GM21528 (cell line): ENCODE data around the gene COL13A1.

Source experiments
- ATAC-seq: cut with Tn5 transposase; IDR thresholded peaks from one replicate; pipeline ENCODE4 v1.9.1; 2021; ENCODE audit warnings: mild to moderate bottlenecking, moderate library complexity; ENCODE audit not compliant: unreplicated experiment, low FRiP score

COL13A1 gene

DNA sequence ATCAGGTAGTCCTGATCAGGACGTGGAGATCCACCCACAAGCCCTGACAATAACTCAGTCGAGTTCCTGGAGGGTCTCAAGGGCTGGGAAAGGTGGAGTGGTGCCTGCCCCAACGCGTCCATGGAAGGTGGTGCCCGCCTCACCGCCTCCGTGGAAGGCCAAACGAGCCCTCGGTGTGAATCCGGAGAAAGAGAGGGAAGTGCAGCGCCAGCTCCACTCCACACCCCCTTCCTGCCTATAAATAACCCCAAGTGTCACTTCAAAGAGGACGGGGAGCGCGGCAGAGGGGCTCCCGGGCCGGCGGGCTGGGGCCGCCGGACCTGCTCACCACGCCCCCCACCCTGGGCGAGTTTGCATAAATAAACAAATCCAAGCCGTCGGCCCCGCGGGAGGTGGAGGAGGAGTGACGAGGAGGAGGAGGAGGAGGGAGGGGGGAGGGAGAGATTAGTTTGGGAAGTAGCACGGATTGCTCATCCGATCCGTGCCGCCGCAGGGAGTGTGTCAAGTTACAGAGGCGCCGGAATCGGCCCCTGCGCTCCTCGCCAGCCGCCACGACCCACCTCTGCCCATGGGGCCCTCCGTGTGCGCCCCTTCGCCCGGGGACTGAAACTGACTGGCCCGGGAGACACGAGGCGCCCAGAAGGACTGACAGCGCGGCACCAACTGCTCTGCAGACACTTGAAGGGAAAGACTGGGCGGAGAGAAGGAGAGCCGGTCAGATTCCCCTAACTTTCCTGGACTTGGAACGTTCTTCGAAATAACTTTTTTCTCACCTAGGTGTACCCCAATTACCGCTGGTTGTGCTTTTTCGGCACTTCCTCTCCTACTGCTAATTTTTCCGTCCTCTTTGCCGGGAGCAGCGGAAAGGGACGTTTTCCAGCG lies at the start of gene COL13A1:
COL13A1 (plus strand) TSS at position 473 of the 882 bp plus-strand sequence. CDS start 518 bp downstream, outside the sequence.
- no peak for ATAC-seq

DNA sequence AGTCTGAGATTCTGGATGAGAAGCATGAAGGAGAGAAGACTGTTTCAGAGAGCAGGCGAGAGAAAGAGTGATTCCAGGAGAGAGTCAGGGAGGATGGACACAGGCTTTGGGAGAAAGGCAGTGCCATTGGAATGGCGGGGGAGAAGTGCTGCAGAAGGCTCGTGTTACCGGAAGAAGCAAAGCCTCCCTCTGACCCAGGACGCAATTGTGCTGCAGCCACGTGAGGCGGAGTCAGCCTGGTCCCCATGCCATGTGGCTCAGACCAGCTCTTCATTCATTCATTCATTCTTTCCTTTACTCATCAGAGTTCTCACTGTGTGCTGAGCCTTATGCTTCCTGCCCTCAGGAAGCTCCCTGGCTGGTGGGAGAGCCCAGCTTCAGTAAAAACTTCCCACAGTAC lies 49.2 kb upstream of the COL13A1 start:
- ATAC-seq, result no peak

DNA sequence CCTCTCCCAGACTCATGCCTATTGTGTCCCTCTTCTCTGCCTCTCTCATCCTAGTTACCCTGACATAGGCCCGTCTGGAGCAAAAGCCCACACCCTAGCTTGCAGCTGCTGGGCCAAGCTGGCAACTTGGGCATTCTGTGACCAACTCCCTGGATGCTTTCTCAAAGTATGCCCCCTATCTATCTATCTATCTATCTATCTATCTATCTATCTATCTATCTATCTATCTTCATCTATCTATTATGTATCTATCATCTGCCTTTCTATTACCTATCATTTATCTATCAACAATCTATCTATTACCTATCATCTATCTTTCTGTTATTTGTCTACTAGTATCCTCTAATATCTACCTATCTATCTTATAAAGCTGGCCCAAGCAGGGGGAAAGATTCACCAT lies 45.4 kb upstream of the COL13A1 start:
- ATAC-seq, result no peak

DNA sequence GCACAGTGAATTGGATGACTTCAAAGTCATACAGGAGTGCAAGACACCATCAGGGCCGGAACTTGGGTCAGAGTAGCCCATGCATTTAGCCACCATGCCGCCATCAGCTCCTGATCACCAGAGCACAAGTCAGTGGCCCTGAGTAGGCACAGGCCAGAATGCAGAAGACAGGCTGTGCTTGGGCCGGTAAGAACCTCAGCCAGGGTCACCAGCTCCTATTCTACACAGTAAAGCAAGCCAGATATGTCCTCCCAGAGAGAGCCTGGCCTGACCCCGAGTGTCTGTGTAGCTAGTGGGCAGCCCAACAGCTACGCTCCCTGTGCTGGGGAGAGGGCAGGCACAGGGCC lies 44.5 kb upstream of the COL13A1 start:
- ATAC-seq, result no peak

DNA sequence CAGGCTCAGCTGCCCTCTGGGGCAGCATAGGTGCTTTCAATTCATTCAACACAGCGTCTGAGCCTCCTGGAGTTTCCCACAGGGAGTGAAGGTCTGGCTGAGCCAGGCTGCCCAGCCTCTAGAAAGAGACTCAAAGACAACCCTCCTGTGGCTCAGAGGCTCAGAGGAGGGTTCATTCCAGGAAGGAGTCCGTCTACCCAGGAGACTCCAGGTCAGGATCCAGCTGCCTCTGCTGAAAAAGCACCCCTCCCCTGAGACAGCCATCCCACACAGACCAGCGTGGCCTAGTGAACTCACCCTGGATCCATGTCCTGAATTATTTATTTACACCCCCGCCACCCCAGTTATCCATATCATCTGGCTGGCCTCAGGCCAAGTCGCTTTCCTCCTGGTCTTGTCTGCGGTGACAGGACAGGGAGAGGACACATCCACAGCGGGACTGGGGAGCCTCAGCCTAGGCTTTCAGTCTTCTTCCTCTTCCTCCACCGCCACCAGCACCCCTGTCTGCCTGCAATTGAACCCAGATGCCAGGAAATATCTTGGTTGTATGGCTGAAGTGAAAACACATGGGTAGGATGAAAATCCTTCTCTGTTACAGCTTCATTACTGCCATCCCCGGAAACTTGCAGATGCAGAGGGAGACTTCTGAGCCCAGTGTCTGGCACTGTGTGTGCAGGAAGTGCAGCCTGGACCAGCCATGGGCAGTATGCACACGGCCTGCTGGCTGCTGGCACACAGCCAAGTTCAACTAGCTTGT lies 44.0 kb upstream of the COL13A1 start:
- no peak for ATAC-seq

DNA sequence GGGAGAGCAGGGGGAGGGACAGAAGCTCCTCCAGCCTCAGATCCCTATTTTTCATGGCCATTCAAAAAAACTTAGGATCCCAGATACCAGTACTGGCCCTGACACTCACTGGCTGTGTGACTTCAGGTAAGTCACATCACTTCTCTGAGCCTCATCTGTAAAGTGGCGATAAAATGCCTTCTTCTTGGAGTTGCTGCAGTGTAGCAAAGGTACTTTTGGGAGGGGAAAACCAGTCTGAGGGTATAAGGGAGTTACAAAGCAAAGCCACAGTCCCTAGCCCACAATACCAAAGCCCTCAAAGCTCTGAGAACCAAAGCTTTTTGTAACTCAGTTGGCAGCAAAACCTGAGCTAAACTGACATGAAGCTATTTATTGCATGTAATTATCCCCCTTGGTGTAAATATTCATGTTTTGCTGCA lies 43.4 kb upstream of the COL13A1 start:
- no peak for ATAC-seq

DNA sequence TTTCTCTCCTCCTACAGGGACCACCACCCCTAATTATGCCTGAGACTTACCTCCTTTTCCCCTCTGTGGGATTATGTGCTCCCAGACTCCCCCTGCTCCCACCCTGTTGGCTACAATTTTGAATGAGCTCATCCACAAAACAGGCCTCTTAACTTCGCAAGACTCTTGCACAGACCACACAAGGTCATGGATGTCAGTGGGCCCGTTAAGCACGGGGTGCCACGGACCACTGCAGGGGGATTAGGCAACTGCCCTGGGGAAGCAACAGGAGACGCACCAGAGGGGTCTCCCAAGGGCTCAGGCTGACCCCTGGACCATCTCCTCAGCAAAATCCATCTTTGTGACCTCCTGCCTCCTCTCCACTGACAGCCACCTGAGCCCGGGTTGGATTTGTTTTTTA lies 42.1 kb upstream of the COL13A1 start:
- ATAC-seq, result no peak

DNA sequence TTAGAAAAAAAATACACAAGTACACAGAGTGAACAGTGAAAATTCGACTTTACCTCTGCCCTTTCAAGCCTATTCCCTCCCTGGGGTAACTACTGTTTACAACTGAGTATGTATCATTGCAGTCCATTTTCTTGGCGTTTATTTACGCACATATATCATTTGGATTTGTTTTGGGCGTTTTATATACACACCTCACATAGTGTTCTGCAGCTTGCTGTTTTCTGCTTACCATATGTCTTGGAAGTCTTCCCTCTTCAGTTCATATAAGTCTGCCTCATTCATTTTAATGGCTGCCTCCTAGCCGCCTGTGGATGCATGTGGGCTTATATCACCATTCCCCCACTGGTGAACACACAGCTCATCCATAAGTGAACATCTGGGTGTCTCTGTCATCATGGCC lies 41.6 kb upstream of the COL13A1 start:
- ATAC-seq, result no peak

DNA sequence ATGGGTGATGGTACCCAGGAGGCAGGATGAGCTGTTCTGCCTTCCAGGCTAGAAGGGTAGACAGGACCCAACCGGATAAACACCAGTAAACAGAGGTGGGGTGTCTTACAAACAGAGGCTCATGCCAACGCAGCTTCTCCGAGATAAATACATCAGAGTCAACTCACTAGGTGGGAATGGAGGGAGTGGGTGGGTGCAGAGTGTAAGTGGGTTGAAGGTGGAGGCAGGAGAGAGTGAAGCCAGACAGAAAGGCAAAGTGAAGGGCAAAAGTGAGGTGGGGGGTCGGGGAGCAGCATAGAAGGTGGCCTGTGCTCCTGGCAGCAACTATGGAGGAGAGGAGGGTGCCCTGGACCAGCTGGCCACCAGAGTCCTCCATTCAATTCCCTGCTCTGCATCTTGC lies 40.4 kb upstream of the COL13A1 start:
- ATAC-seq, result no peak

DNA sequence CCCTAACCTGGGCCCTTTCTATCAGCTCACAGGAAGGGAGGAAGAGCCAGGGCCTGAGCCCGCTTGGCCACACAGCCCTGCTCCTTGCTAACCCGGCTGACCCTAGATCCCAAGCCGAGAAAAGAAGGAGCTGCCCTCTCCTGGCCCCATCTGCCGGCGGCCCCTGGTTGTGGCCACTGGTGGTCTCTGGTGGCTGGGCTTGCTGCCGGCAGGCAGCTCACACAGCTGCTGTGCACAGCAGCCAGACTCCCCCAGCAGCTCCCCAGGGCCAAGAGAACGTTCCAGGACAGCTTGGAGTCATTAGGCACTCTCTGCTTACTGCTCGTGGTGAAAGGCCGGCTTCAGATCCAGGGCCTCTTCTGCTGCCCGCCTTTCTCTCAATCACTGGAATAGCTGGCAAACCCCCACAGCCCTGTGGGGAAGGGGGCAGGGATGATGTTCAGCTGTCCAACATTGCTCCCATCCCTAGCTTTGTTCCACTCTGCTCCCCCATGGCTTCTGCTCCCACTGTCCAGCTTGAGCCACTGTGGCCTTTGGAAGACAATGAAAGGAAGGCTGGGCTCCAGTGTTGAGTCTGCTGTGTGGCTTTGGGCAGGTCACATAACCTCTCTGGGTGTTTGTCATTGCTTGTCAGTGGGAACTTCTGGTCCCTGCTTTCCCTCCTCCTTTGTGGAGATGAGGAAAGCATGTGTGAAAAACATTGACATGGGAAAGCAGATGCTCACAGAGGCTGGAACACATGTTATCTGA lies 35.4 kb upstream of the COL13A1 start:
- ATAC-seq, result no peak

DNA sequence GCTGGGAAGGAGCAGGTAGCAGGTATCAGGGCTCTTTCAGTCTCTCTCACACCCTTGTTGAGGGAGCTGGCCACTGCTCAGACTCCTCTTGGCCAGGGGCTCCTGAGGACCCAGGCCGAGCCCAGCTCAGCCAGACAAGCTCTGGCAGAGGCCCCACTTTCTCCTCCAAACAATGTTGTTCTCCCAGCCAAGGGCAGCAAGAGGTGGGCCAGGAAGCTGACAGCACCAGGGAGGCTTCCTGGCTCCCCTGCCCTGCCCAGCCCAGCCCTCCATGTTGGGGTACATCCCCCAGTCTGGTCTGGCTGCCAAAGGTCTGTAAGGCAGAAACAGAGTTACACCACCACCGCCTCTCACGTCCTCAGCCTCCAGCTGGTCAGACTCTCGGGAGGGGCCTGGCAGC lies 33.9 kb upstream of the COL13A1 start:
- no peak for ATAC-seq

DNA sequence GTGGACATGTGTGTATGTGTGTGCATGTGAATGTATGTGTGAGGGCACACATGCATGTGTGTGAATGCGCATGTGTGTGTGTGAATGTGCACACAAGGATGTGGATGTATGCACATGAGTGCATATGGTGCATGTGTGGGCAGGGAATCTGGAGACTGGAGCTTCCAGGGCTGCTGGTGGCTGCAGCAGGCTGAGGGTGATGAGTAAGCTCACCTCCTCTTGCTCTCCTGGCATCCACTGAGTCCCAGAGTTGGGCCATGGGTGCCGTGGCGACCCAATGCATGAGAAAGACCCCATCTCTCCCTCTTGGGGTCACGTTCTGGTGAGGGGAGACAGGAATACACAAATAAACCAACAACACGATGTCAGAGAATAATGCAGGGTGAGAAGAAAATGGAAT lies 33.3 kb upstream of the COL13A1 start:
- ATAC-seq, result no peak

DNA sequence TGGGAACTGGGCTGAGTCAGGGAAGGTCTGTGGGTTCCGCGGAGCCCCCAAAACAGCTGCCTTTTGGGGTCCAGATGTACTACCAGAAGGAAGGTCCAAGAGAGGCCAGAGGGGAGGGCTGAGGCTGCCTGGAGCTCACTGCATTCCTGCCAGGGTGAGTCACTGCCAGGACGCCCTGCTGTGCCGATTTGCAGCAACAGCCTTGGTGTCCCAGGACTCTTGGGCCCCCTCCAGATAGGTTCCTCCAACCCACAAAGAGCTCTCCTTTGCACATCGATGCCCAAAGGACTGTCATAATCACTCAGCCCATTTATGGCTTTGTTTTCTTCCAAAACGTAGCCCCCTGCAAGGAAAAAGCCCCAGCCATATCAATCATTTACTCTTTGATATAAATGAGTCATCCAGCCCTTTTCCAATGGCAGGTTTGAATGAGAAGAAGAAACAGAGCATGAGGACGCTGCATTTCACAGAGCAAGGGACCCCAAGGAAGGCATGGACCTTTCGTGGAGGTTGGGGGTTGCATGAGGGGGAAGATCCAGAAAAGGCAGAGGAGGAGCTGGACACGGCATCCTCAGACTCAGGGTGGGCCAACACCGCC lies 32.2 kb upstream of the COL13A1 start:
- no peak for ATAC-seq

DNA sequence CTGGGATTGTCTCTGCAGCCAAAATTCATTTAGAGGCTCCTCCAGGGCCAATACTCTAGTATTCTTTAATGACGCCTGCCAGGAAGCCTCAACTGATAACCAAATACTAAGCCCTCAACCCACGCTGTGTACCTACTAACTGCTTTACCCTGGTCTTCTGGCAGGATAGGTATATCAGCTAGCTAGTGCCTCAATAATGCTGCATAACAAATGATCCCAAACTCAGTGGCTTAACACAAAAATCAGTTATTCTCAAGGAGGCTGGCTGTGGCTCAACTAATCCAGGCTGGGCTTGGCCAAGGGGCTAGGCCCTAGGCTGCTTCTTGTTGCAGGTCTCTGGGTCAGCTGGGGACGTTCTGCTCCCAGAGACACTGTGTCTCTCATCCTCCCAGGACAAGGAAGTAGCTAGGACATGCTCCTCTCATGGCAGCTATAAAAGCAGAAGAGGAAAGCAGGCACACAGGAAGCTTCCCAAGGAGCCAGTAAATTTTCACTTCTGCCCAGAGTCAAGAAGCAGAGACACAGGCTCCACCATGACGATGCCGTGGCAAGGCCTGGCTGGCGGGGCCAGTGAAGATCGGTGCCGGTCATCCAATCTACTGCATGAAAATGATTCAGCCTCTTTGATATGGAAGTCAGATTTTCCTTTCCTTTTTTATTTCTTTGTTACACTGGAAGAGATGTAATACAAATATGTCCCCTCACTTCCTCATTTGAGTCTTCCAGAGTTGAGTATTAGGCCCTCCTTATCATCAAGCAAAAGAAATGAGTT lies 28.6 kb upstream of the COL13A1 start:
- no peak for ATAC-seq

DNA sequence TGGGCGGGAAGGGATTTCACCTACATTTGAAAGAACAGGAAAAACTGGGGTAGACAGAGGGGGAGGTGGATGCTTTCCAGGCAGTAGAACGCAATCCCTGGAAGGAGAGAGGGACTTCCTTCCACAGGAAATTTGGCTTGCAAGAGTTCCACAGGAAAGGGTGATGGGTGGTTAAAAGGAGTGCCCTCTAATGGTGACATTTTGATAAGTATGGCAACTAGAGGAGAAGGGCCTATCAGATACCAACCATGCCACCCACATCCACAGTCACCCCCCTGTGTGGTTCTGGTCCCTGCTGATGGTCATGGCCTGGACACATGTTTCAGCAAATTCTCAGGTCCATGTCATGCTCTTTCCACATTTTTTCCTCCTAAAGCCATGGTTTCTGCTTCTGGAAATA lies 27.1 kb upstream of the COL13A1 start:
- no peak for ATAC-seq

DNA sequence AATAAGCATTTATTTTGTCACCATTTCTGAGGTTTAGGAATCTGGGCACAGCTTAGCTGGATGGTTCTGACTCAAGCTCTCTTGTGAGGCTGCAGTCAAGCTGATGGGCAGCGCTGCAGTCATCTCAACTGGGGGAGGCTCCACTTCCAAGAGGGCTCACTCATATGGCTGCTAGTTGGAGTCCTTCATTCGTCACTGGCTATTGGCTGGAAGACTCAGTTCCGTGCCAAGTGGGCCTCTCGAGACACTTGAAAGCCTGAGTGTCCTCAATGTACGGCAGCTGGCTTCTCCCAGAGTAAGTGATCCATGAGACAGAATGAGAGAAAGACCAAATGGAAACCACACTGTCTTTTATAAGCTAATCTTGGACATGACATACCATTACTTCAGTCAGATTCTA lies 21.6 kb upstream of the COL13A1 start:
- no peak for ATAC-seq

DNA sequence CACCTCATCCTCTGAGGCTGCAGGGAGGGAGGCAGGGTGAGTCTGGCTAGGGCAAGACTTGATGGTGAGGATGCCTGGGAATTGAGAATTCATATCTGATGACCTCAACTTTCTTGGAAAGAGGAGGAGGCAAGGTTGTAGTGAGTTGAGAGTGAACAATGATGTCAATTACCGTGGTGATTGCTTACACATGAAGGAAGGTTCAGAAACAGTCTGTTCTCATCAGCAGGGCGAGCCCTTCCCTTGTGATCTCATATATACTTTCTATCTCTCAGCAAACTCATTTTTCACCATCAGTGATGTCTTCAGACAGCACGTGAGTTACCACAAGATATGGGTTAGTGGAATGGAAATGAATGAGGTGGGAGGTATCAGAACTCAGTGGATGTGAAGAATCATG lies 20.1 kb upstream of the COL13A1 start:
- no peak for ATAC-seq

DNA sequence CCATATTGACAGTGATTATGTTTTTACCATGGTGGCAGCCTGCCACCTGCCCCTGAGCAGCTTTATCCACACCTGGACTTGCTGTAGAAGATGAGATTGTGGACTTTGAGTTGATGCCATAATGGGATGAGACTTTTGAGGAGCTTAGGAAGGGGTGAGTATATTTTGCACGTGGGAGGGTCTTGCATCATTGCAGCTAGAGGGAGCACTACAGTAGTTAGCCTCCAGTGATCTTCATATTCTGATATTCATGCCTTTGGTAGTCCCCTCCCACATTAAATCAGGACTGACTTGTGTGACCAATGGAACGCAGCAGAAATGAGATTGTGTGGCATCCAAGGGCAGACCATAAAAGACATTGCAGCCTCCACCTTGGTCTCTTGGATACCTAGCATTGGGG lies 18.2 kb upstream of the COL13A1 start:
- no peak for ATAC-seq

DNA sequence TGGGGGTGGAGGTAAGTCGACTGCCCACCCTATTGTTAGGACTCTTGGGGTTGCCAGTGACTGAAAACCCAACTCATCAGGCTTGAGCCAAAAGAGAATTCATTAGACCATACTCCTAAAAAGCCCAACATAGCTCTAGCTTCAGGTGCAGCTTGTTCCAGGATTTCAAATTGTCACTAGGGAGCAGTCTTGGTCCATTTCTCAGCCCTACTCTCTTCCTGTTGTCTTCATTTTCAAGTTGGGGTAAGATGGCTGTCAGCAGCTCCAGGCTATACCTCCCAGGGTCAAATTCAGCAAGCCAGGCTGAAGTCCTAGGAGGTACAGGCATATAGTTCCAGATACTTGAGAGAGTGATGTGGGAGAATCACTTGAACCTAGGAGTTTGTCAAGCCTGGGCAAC lies 14.9 kb upstream of the COL13A1 start:
- ATAC-seq, result no peak

DNA sequence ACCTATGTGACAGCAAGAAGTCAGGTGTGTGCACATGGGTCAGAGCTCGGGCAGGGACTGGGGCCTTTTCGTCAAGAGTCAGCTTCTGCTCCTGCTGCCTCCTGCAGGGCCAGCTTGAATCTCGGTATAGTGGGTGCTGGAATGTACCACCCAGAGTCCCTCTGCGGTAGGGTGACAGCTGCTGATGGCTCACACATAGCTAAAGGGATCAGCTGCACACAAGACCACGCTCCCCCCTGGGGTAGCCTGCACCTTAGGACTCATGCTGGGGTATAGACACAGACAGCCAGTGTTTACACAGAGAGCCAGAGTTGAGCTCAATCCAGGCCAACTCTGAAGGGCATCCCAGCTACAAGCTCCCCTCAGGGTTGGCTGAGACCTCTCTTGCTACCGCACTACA lies 14.0 kb upstream of the COL13A1 start:
- no peak for ATAC-seq
